ENCODE data around the gene SGMS1.

GRCh38 chr10:50304660-50305059 is 319.1 kb downstream of the SGMS1 start:
- TF ChIP-seq CTCF (IDR thresholded peaks at IDR 0.05) = no peak
- no peak for TF ChIP-seq ZFX (IDR thresholded peaks at IDR 0.05; ENCODE audit: borderline replicate concordance)
